IPS-11a (cell line): ENCODE results near the gene RASA2.
A peak's percentile ranks its signal among the peaks of the same experiment; 100 is the strongest.

Experiments used
- H3K4me3 ChIP-seq: one replicate; pipeline ENCODE4 v1.5.1; 2013; ENCODE audit warnings: low read depth, low read length, control low read depth

RASA2 gene

DNA sequence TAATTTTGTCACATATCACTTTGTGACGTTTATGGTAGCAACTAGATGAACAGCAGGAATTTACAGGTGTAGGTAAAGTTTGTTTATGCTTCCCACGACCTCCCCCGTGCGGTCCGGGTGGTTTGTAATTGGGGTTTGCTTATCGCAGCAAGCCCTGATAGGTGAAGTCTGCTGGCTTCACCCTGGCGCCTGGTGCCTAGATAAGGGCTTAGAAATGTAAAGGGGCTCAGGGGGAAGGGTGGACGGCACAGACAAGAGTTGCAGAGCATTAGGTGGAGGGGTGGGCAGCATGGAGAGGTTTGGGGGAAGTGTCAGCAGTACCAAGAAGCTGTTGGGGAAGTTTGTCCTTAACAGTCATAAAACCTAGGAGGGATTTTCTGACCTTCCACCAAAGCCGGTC, 143.1 kb downstream of the RASA2 start:
- H3K4me3 ChIP-seq: no peak overlapping the region

DNA sequence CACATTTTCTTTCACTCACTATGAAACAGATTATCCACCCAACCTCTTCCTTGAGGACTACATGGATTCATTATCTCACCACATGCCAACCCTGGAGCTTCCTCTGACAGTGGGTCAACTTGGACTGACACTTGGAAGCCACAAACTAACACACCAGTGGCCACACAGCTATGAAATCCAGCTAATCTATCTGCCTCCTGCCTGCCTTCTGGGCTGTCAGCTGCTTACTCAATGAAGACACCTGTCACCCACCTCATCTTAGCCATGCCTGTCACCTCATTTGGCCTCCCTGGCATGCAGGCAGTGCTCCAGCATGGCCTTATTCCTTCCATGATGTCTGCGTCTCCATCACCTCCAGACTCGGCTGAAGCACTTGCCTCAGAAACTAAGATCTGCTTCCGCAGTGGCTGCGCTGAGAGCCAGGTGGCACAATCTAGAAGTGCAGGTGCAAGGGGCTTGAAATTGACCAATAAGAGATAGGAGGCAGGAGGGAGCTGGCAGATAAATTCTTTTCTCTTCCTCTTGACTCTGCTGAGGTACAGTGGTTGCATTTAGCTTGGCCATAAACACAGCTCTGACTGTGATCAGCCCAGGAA, 146.1 kb downstream of the RASA2 start:
- H3K4me3 ChIP-seq: no peak overlapping the region

DNA sequence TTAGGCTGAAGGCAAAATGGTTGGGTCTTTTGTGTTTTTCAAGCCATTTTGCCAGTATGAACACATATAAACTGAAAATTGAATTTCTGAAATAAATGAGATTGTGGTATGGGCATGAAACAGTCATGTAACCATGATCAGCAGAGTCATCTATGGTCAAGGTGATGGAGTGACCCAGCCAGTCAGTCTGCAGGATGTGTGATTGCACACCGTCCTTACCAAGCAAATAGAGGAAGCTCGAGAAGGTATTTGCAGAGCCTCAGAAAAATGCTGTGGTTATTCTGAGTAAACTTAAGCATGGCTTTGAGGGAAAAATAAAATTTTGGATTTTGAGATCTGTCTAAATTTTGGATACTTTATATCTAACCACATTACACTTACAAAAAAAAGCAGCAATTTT, 155.4 kb downstream of the RASA2 start:
- H3K4me3 ChIP-seq: no peak overlapping the region

DNA sequence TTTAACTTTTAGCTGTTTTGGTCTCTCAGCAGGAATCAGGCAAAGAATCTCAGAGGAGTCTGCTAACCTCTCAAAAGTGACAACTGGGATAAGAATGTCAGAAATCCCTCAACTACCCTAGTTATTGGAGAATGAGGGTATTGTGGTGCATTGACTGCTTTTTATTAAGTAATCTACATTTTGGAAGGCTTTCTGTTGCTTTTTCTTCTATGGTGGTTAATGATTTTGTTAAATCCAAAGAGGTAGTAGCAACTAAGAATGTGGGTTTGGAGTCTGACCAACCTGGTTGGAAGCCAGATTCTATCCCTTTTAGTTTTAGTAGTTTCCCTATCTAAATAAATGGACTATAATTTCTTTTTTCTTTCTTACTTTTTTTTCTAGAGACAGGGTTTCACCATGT, 156.6 kb downstream of the RASA2 start:
- no peak overlapping the region for H3K4me3 ChIP-seq

DNA sequence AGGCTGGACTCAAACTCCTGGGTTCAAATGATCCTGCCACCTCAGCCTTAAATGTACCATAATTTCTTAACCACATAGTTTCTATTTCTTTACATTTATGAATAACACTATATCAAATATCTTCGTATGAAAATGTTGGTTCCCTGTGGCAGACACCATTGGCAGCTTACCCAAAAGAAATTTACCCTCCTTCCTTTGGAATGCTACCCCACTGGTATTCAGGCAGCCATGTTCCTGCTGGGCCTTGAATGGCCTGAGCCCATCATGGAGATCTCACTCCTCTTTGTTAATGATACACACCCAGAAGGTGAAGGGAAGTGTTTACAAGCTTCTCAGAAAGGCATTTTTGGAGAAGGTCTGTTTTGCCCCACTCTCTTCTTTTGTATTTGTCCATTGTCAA, 157.0 kb downstream of the RASA2 start:
- no peak overlapping the region for H3K4me3 ChIP-seq

DNA sequence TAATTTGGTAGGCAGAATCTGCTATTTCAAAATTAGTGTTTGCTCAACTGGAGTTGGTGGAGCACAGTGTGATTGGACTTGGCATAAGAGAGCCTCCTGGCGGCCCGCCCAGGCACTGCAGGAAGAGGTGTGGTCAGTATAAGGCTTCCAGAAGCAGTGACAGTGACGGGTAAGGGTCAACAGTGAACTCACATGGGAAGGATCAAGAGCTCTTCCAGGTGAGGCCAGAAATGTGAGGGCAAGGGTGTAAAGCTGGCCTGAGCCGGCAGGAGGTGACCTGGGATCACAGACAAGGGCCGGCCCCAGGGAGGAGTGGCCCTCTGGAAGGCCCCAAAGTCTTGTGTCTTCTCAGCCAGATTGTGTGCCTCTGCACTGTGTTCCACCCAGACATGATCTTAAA, 158.1 kb downstream of the RASA2 start:
- no peak overlapping the region for H3K4me3 ChIP-seq

DNA sequence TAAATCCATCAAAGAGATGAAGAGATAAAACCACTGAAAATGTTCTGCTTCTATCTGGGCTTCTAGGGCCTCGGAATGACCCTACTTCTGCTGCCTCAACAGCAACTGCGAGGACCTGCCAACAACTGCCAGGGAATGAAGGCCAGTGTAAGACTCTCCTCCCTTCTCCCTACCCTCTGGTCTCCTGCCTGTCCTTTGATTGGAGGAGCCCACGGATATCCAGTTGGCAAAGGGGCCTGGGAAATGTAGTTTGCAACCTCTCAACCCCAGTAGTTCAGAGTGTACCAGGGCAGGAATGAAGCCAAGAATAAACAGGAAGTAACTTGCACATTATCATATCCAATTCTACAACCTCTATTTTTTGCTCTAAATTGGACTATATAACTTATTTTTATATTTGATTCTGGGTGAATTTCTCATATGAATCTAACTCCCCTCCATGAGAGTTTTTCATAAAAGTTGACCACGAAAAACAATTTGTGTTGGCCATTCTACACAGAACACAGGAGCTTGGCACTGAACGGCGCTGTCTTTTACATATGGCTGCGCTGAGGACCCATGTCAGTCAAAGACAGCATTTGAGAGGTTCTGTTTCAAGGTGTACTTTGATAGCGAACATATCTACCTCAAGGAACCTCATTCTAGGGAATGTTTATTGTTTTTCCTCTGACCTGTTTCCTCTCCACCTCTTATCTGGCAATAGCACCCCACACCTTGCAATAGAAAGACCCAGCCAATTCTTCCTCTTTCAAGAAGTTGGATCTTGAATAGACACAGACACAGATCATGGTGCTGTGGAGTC, 160.1 kb downstream of the RASA2 start:
- H3K4me3 ChIP-seq: no peak overlapping the region

DNA sequence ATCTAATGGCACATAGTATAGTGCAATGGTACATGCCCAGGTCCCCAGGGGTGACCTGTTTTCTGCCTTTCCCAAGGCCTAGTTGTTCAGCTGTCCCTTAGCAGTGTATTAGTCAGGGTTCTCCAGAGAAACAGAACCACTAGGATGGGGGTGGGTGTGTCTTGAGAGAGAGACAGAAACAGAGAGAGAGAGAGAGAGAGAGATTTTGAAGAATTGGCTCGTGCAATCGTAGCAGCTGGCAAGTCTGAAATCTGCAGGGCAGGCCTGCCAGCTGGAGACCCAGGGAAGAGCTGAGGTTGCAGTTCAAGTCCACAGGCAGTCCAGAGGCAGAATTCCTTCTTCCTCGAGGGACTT, 160.7 kb downstream of the RASA2 start:
- H3K4me3 ChIP-seq: no peak overlapping the region

DNA sequence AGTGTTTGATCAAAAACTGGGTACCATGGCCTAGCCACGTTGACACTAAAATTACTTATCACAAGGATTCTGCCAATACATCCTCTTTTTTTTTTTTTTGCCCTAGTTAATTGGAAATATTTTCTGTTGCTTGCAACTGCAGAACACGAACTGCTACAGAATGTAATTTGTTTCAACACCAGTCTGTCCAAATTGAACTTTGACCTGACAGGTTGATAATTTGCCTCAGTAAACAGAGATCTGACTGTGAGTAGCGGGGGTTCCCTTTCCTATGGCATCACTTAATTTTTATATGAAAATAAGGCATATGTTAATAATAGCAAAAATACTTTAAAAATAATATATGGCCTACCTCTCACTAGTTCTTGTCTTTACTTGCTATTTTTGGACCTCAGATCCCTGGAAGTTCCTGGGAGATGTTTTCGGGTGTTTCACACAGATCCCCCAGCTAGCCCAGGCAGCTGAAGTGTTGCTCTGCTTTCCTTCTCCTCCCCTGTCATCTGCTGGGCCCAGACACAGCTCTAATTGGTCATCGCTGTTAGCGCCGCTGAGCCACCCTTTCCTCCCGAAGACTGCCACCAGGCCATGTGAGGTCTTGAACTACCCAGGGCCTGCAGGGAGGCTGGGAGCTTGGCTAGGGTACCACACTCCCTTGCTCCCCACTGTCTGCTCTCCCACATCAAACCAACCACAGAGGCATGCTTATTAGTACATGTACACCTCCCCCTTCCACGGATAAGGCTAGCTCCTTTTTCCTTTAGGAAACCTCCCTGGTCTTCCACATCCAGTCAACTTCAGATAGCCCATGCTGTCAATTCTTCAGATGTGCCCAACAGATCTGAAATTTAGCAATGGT, 161.5 kb downstream of the RASA2 start:
- H3K4me3 ChIP-seq: no peak overlapping the region

DNA sequence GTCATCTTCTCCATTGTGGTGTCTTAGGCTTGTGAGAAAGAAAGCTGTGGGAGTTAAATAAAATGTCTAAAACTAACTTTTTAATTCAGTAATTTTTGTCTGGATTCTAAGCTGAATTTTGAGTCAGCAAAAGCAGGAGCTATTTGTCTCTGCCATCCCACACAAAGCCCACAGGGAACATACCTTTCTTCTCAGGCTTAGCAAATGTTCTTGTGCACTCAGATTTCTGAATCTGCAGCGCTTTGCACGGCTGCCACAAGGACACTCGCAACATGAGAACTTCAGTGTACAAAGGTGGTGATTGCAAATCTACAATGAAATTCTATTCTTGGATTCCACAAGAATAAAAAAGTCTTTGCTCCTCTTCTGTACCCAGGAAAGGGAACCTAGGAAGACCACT, 163.0 kb downstream of the RASA2 start:
- no peak overlapping the region for H3K4me3 ChIP-seq

DNA sequence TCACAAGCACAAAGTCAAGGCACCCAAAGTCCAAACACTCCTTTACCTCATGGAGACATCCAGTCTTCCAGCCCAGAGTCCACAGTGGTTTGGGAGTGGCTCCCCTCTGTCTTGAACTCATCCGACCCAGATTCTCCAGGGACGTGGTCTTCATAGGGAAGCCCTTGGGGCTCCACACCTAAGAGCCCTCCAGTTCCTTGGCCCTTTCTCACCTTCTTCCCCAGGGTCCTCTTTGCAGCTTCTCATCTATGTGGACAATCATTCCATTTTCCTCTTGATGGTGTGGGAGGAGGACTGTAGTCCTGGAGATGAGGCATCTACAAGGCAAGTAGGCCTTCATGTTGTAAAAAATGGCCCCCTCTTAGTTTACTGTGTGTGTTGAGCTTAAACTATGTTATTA, 164.0 kb downstream of the RASA2 start:
- no peak overlapping the region for H3K4me3 ChIP-seq

DNA sequence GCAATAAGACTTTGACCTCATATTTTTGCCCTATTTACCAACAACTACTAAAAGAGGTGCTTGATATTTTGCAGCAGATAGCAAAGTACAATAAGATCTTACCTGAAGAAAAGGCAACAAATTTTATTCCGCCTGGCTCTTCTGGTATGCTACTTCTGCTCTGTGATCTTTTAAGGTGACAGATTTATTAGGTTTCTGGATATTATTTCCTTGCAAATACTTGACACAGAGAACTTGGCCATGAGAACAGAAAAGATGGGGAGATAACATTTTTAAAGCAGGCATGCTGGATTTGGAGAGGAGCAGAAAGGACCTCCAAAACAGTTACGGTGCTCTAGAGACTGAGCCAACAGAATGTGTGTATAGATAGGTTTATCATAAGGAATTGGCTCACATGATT, 164.6 kb downstream of the RASA2 start:
- no peak overlapping the region for H3K4me3 ChIP-seq

DNA sequence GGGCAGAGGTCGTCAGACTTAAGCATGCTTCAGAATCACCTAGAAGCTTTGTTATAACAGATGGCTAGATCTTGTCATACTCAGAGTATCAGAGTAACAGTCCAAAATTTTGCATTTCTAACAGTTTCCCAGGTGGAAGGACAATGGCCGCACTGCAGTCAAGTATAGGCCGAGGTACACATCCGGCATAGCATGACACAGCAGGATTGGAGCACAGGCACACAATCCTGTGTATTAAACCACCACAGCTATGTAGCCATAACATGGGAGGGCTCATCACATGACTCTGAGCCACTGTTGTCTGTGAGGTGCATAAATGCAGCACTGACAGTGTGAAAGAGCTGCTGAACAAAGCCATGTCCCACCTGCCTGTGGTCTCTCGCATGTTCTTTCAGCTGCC, 165.5 kb downstream of the RASA2 start:
- H3K4me3 ChIP-seq: no peak overlapping the region

DNA sequence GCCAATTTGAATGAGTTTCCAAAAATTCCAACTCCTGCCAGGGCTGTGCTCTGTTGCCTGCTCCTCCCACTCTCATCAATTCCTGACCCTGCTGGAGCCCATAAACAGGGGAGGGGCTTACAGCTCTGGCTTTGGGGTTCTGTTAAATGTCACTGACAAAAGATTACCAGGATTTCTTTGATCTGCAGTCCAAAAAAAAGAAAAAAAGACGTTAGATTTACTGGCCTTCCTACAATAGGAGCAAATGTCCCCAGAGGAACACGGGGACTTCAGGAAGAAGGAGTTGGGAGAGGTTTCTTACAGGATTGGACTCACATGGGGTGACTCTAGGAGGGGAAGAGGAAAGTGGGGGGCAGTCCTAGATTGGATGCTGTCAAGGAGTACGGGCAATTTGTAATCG, 167.0 kb downstream of the RASA2 start:
- no peak overlapping the region for H3K4me3 ChIP-seq

DNA sequence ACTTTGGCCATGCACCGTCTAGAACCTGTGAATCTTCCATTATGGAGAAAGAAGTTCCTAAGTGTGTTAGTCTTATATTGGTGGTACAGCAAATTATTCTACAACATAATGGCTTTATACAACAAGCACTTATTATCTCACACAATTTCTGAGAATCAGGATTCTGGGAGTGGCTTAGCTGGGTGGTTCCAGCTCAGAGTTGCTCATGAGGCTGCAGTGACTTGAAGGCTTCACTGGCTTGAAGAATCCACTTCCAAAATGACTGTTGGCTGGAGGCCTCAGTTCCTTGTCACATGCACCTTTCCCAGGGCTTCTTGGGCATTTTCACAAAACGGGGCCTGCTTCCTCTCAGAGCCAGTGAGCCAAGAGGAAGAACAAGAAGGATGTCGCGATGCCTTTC, 169.0 kb downstream of the RASA2 start:
- no peak overlapping the region for H3K4me3 ChIP-seq

DNA sequence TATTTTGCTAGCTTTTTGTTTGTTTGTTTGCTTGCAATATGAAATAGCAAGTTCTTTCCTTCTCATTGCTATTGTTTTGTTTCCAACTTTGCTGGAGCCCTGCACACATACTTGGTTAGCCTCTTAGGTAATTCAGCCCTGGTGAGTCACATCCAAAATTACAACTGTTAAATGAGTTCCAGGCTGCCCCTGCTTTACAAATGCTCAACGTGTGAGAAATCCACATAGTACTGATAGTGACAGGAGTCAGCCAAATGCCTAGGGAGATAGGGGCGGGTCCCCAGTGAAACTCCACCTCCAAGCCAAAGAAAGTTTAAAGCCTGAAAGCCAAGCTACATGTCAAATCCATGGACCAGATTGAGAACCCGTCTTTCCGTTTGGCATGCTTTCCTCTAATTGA, 169.9 kb downstream of the RASA2 start:
- no peak overlapping the region for H3K4me3 ChIP-seq

DNA sequence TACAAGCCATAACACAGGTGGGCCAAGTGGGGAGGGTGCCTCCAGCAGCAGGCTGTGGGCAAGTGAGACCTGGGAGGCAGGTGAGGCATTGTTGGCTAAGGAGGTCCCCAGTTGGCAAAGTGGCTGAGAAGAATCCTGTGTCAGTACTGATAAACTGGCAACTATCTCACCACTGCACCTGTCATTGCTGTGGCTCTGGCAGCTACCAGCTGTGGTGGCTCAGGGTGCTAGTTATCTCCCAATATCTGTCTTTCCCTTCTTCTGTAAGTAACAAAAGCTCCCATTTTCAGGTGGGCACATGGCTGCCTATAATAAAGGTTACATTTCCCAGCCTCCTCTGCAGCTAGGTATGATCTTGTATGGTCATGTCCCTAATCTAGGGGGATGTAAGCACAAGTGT, 170.7 kb downstream of the RASA2 start:
- no peak overlapping the region for H3K4me3 ChIP-seq

DNA sequence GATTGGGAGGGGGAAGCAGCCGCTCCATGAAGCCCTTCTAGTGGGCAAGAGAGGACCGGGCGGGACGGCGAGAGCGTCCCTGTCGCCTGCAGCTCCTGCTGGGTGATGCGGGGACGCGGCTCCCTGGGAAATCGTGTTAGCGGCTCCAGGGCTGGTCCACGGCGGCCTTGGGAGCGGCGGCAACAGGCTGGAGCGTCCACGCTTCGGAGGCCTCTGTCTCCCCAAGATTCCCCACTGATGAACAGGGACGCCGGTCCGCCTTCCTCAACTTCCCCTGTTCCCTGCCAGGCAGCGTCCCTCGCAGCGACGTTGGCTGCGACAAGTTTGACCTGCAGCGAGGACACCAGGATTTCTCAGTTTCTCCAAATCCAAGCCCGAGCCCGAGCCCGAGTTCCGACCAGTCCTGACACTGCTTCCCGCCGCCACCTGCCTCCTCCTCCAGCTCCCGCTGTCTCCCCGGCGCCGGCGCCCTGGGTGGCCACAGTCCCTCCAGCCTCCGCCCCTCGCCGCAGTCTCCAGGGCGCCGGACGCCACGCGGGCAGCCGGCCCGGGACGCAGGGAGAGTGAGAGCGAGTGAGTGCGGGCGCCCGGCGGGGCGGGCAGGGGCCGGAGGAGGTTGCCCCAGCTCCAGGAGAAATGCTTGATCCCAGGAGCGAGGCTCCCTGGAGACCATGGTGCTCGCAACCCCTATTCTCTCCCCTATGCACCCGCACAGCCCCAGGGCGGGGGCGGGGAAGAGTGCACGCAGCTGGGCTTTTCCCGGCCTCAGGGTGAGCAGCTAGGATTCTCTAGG, 173.2 kb downstream of the RASA2 start:
- H3K4me3 ChIP-seq: peak overlapping the region; percentile 56

DNA sequence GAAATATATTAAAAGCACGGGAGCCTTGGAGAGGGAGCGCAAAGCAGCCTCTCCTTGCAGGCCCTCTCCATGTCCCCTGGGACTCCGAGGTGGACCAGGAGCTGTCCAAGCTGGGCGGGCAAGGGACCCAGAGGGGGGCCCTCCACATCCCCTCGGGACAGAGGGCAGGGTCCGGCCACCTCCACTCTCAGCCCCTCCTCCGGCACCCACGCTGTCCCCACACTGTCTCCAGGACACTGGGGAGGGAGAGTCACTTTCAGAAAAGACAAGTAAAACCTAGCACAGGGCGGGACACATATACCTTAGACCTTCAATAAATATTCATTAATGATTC, 173.8 kb downstream of the RASA2 start:
- H3K4me3 ChIP-seq: peak overlapping the region; percentile 33

DNA sequence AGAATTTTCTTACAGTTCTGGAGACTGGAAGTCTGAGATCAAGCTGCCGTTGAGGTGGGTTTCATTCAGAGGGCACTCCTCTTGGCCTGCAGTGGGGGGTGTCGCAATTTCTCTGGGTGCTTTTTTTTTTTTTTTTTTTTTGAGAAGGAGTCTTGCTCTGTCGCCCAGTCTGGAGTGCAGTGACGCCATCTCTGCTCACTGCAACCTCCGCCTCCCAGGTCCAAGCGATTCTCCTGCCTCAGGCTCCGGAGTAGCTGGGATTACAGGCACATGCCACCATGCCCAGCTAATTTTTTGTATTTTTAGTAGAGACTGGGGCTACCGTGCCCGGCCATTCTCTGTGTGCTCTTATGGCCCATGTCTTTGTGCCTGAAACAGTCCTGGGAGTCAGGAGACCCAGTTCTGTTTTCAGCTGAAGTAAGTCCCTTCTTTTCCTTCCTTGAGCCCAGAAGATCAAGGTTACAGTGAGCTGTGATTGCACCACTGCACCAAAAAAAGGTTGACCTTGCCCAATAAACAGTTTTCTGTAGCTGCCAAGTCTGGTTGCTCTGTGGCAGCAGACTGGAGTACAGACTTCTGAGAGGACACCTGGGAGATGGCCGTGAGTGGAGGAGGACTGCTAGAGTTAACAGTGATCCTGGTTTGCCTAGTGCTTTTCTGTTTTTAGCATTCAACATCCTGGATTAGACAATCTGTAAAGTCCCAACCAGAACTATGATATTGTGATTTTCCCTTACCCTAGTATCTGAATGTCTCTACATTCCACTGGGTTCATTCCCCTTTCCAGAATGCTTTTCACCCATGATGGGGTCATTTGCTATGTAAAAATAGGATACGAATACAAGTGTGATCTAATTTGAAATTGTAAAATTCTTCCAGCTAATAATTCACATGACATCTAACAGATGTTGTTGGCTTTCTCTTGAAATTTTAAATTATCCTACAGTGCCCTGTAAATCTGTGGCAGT, 174.7 kb downstream of the RASA2 start:
- no peak overlapping the region for H3K4me3 ChIP-seq
